ENCODE measurements around the gene PDE6D. TPM values are rescaled to one million over a fixed set of nuclear protein-coding genes. Genes with fewer than 3 reads are reported as not detected.
A peak's percentile ranks its signal among the peaks of the same experiment; 100 is the strongest.

Gene PDE6D
- total and polyA plus RNA-seq, 2 experiments from 2014 or later, result 35.2 to 55.6 TPM

GRCh38 chr2:231737761-231738160 lies 43.3 kb downstream of the PDE6D start:
- Histone ChIP-seq H2AFZ (no peak overlapping the region), H3F3A (replicated peaks; ENCODE audit: low read depth) (0 out of 2 replicates have a peak, but pooled peaks cover 2% of the 10 kb centered on the region), H3K4me1 (ENCODE audit: insufficient read depth) (no peaks in the 10 kb centered on the region), H3K36me3 (ENCODE audit: insufficient read depth) (no peaks in the 10 kb centered on the region), H3K79me2 (replicated peaks; ENCODE audit: insufficient read depth) (no peaks in the 10 kb centered on the region), H3K9me2 (ENCODE audit: insufficient read depth) (no peaks in the 10 kb centered on the region), H3K27ac (ENCODE audit: low read depth) (0 out of 2 replicates have a peak overlapping the region, but pooled peaks have one; percentile 21), H3K27me3 (ENCODE audit: insufficient read depth) (no peaks in the 10 kb centered on the region), H3K4me3 (no peak overlapping the region), H3K4me2 (no peak overlapping the region), H4K20me1 (replicated peaks; ENCODE audit: insufficient read depth) (no peaks in the 10 kb centered on the region)
- TF ChIP-seq ZNF114 (CRISPR knock-in tag; IDR thresholded peaks at IDR 0.05) (no peak), NANOG (IDR thresholded peaks at IDR 0.05; ENCODE audit: borderline replicate concordance) (no peak), CTCF (conservative IDR thresholded peaks at IDR 0.05; ENCODE audit: low read depth in 2 of 2) (no peak), ZNF462 (CRISPR knock-in tag; IDR thresholded peaks at IDR 0.05) (no peak)
- DNase-seq (ENCODE audit: low spot score), result no peak
- Mint-ChIP-seq H3K36me3 (ENCODE audit: low read depth) (peaks cover 4% of the 10 kb centered on the region; the same call in 1 of the 3 replicates), H3K4me1 (no peaks in the 10 kb centered on the region), H3K27me3 (ENCODE audit: insufficient read depth, low read depth, poor library complexity) (peaks cover 7% of the 10 kb centered on the region), H3K27ac (no peak overlapping the region), H3K4me3 (no peak overlapping the region), H3K9me3 (no peaks in the 10 kb centered on the region)
- peak; percentile 41; the same call in 1 of the 3 replicates for ATAC-seq

Data from GM23338 (cell line).